ENCODE results near the gene RPP40. TPM values are rescaled to one million over a fixed set of nuclear protein-coding genes. Genes with fewer than 3 reads are reported as not detected.

Gene RPP40
- polyA plus RNA-seq, 2 of the 4 experiments (the other 2 are of a cell fraction): 17.8 to 33.9 TPM

Other genes with a start within 250 kb of the RPP40 start
- gene CDYL, start 227.6 kb downstream of the RPP40 start, polyA plus RNA-seq (2011; rRNA removed): 36.7 and 42.7 TPM in 2 replicates
- 17.5 to 20.1 TPM (median 18.6 TPM) in 3 replicates for gene CDYL, start 227.6 kb downstream of the RPP40 start, polyA plus RNA-seq (2017; fragmentation: RNase III; extraction: RNeasy Plus Mini Kit Qiagen cat#74134 plus additional on column Dnase treatment)
- gene PPP1R3G, start 81.3 kb upstream of the RPP40 start, polyA plus RNA-seq (2011; rRNA removed): 0.21 and 0.33 TPM in 2 replicates
- 0.49 to 0.76 TPM (median 0.72 TPM) in 3 replicates for gene PPP1R3G, start 81.3 kb upstream of the RPP40 start, polyA plus RNA-seq (2017; fragmentation: RNase III; extraction: RNeasy Plus Mini Kit Qiagen cat#74134 plus additional on column Dnase treatment)